GM12872 (cell line): ENCODE measurements around the gene SPN.

ENCODE experiments used
- CTCF ChIP-seq: IDR thresholded peaks from 3 replicates; pipeline ENCODE4 v1.5.1; 2011; ENCODE audit warnings: low read depth, mild to moderate bottlenecking, low read length, moderate library complexity; ENCODE audit not compliant: insufficient read depth

Gene SPN

GRCh38 chr16:29646947-29647346 is 16.1 kb upstream of the SPN start:
- no peak for TF ChIP-seq CTCF

- no peak for TF ChIP-seq CTCF
Observed at GRCh38 chr16:29649588-29650494, 13.2 kb upstream of the SPN start.

DNA sequence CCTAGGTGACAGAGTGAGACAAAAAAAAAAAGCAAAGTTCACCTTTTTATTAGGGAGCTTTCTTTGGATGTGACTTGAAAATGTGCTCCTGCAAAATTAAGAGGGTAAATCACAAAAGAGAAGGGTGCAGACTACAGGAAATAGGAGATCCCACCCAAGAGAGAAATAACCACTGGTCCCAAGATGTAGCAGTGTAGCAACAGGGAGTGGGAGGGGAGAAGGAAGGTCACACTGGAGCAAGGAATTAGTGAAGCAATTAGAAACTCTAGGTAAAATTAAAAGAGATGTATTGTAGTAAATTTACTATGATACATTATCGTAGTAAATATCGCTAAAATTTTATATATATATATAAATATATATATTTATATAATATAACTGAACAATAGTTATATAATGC is 12.3 kb upstream of the SPN start:
- TF ChIP-seq CTCF, result no peak

DNA sequence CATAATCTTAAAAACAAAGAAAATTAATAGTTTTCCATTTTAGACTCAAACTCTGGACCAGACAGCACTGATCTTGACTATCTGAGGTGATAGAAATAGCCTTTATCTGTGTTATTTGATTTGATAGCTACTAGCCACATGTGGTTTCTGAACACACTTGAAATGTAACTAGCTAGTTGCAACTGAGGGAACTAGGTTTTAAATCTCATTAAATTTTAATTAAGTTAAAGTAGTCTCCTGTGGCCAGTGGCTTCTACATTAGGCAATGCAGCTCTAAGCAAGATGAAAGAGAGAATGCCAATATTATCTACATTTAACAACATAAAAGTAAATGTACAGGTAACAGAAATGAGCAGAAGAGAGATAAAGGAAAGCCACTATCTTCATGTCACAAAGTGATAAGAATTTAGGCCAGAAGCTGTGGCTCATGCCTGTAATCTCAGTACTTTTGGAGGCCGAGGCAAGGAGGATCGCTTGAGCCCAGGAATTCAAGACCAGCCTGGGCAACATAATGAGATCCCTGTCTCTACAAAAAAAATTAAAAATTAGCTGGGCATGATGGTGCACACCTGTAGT is 11.2 kb upstream of the SPN start:
- no peak for TF ChIP-seq CTCF

DNA sequence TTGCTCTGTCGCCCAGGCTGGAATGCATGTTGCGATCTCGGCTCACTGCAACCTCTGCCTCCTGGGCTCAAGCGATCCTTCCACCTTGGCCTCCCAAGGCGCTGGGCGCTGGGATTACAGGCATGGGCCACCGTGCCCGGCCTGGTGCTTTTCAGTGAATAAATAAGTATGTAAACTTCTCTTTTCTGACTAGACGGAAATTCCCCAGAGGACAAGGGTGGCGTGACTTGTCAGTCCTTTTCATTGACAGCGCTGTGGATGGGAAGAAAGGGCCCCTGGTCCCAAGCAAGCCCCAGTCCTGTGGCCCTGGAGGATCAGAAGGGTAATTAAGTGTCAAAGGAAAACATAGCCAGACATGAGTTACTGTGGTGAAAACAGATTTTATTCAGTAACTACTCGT is 9.6 kb upstream of the SPN start:
- TF ChIP-seq CTCF, result no peak

- TF ChIP-seq CTCF, result no peak
Observed at GRCh38 chr16:29656688-29657523, 6.1 kb upstream of the SPN start.

GRCh38 chr16:29658705-29659104 is 4.3 kb upstream of the SPN start:
- TF ChIP-seq CTCF, result no peak
